PC-3 (cell line): ENCODE data around the gene SEPTIN5.

Experiments
- CTCF ChIP-seq: fragments of 300-600 bp; sonication (generic); conservative IDR thresholded peaks from 2 replicates; pipeline ENCODE4 v1.5.1; 2017; ENCODE audit warnings: antibody characterized with exemption, low read depth, mild to moderate bottlenecking, low read length
- EZH2 ChIP-seq: fragments of 300-600 bp; sonication (generic); IDR thresholded peaks from one replicate; pipeline ENCODE4 v1.6.1; 2017; ENCODE audit warnings: antibody characterized with exemption, mild to moderate bottlenecking, low read length; ENCODE audit not compliant: unreplicated experiment
- EZH2phosphoT487 ChIP-seq: fragments of 300-600 bp; sonication (generic); IDR thresholded peaks from 2 replicates; pipeline ENCODE4 v1.6.1; 2018; ENCODE audit warnings: mild to moderate bottlenecking, antibody characterized with exemption, low read length, borderline replicate concordance

- TF ChIP-seq EZH2 (no peak), EZH2phosphoT487 (no peak), CTCF (no peak)
Observed at GRCh38 chr22:19733755-19734154, 19.5 kb downstream of the SEPTIN5 start.
